ENCODE results near the gene GJA4.

GJA4 gene

DNA sequence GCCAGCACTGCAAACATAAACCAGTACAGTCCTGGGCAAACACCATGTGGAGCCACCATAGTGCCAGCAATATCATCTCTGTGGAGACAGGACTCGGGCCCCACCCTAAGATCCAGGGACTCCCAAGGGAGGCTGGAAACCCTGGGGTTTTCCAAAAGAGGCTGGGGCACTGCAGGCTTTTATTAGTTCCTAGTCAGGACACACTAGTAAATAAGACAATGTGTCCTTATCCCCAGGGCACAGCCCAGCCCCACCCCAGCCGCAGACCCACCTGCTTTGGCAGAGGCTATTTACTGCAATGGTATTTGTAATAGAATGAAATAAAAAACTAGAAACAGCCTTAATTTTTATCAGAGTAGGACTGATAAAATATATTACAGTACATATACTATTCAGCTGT is 12.3 kb upstream of the GJA4 start:
- Mint-ChIP-seq H3K36me3 (no peaks in the 10 kb centered on the region), H3K4me1 (peaks cover 3% of the 10 kb centered on the region), H3K4me3 (no peak overlapping the region), H3K27ac (no peak overlapping the region), H3K9me3 (no peaks in the 10 kb centered on the region), H3K27me3 (peaks cover 24% of the 10 kb centered on the region)

DNA sequence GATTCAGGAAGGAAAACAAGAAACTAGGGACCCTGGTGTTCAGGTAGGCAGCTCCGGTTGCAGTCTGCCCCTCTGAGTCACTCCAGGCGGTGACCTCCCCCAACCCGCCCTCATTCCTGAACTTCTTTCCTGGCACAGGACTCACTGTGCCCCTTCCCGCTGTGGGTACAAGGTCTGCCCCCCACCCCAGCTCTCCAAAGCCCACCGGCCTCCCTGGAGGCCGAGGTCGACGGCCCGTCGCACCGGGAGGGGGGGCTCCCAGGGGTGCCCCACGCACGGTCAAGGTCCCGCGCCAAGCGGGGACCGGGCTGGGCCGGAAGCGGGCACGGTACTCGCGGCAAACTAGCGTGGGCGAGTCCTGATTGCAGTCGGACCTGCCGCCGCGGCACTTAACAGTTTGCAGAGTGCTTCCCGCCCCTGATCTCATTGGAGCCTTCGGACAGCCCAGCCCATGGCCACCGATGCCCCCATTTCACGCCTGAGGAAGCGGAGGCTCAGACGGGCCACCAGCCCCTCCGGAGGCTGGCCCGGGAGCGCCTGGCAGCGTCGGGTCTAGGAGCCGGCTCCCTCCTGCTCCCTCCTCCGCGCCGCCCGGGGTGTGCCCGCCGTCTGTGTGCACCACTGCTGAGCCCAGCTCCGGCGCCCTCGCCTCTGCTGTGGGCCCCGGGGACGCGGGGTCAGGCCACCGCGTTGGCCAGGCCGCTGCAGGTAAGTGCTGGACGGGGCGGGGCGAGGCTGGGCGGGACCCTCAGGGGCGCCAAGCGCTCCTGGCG is 11.5 kb upstream of the GJA4 start, which contains the start of gene GJB3:
Gene GJB3 (plus strand): TSS at position 144 of the 773 bp plus-strand sequence. CDS start 3,549 bp downstream, outside the sequence.
- Mint-ChIP-seq H3K27ac (no peak within 1 kb of the TSS), H3K9me3 (no peaks in the 10 kb centered on the region), H3K36me3 (no peaks in the 10 kb centered on the region), H3K4me3 (peak within 1 kb of the TSS; percentile 8), H3K4me1 (peaks cover 3% of the 10 kb centered on the region), H3K27me3 (peaks cover 24% of the 10 kb centered on the region)

DNA sequence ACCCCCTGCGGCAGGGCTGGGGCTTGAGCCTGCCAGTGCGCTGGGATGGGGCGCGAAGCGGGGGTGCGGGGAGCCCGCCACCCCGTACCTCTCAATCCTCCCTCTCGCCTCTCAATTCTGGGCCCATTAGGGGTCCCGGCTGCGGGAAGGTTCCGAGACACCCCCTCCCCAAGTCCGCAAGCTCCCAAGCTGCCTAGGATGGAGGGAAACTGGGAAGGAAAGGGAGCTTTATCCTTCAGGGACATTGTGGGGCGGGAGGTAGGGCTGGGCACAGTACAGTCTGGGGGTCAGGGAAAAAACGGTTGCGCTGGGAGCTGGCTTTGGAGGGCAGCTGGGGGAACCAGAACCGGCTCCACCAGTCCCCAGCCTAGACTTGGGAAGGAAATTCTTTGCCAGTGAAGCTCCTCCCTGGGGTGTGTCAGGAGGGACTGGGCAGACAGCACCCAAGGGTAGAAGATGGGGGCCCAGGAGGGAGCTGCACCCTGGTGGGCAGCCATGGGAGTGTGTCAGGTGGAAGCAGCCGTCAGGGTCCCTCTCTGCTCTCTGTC is 10.9 kb upstream of the GJA4 start:
- Mint-ChIP-seq H3K36me3 (no peaks in the 10 kb centered on the region), H3K4me1 (peaks cover 3% of the 10 kb centered on the region), H3K9me3 (no peaks in the 10 kb centered on the region), H3K27me3 (peaks cover 25% of the 10 kb centered on the region), H3K27ac (no peak overlapping the region), H3K4me3 (peak overlapping the region; percentile 24)

DNA sequence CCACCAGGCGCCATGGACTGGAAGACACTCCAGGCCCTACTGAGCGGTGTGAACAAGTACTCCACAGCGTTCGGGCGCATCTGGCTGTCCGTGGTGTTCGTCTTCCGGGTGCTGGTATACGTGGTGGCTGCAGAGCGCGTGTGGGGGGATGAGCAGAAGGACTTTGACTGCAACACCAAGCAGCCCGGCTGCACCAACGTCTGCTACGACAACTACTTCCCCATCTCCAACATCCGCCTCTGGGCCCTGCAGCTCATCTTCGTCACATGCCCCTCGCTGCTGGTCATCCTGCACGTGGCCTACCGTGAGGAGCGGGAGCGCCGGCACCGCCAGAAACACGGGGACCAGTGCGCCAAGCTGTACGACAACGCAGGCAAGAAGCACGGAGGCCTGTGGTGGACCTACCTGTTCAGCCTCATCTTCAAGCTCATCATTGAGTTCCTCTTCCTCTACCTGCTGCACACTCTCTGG is 8.0 kb upstream of the GJA4 start:
- Mint-ChIP-seq H3K4me1 (peaks cover 3% of the 10 kb centered on the region), H3K27ac (no peak overlapping the region), H3K4me3 (no peak overlapping the region), H3K9me3 (no peaks in the 10 kb centered on the region), H3K36me3 (no peaks in the 10 kb centered on the region), H3K27me3 (peaks cover 16% of the 10 kb centered on the region)

- Mint-ChIP-seq H3K36me3 (no peaks in the 10 kb centered on the region), H3K27ac (no peak overlapping the region), H3K4me1 (peaks cover 3% of the 10 kb centered on the region), H3K27me3 (peaks cover 15% of the 10 kb centered on the region), H3K9me3 (no peaks in the 10 kb centered on the region), H3K4me3 (no peak overlapping the region)
These were observed 7.4 kb upstream of the GJA4 start for GRCh38 chr1:34785231-34785874.

DNA sequence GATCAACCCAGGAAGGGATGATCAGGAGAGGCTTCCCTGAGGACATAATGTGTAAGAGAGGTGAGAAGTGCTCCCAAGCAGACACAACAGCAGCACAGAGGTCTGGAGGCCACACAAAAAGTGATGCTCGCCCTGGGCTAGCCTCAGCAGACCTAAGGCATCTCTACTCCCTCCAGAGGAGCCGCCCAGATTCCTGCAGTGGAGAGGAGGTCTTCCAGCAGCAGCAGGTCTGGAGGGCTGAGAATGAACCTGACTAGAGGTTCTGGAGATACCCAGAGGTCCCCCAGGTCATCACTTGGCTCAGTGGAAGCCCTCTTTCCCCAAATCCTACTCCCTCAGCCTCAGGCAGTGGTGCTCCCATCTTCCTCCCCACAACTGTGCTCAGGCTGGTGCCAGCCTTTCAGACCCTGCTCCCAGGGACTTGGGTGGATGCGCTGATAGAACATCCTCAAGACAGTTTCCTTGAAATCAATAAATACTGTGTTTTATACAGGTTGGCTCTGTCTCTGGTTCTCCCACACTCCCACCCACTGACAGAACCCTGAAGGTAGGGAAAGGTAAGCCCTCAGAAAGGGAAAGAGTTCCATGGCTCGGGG is 6.8 kb upstream of the GJA4 start:
- no peak overlapping the region for H3K27ac Mint-ChIP-seq
- no peaks in the 10 kb centered on the region for H3K4me1 Mint-ChIP-seq
- H3K9me3 Mint-ChIP-seq: no peaks in the 10 kb centered on the region
- H3K36me3 Mint-ChIP-seq: no peaks in the 10 kb centered on the region
- H3K4me3 Mint-ChIP-seq: no peak overlapping the region
- peaks cover 13% of the 10 kb centered on the region for H3K27me3 Mint-ChIP-seq

DNA sequence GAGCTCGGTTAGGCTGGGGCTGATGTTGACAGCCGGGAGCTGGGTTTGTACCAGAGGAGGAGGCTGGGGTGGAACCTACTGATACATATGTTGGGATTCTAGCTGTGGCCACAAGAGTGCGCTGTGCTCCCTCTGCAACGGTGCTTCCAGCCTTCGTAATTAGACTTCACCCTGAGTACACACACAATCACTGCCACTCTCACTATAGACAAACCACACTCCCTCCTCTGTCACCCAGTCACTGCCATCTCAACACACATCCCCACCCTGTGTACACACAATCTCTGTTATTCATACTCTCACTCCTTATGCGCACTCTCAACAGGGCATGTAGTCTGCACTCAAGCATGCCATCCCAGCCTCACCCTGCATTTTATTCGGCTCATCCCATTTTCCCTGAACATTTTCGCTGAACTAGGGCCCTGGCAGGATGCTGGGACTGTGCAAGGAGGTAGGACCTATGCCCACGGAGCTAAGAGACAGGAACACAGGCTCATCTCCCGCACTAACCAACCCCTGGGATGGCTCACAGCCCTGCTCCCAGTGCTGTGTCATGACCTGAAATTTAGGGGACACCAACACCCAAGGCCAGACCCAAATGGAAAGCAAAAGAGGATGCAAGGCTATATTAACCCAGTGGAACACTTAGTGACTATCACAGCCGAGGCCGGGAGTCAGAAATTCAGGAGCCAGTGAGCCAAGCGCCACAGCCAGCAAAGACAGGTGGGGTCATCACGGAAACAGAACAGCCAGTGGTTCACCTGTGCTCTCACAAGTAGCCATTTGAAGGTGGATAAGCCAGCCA is 6.1 kb upstream of the GJA4 start:
- H3K27me3 Mint-ChIP-seq: peaks cover 14% of the 10 kb centered on the region
- H3K9me3 Mint-ChIP-seq: no peaks in the 10 kb centered on the region
- no peaks in the 10 kb centered on the region for H3K36me3 Mint-ChIP-seq
- H3K27ac Mint-ChIP-seq: no peak overlapping the region
- H3K4me1 Mint-ChIP-seq: no peaks in the 10 kb centered on the region
- H3K4me3 Mint-ChIP-seq: no peak overlapping the region

GRCh38 chr1:34787461-34788420 is 5.1 kb upstream of the GJA4 start:
- Mint-ChIP-seq H3K4me1 (peaks cover 4% of the 10 kb centered on the region), H3K27me3 (peaks cover 13% of the 10 kb centered on the region)

GRCh38 chr1:34790985-34791384 is 1.8 kb upstream of the GJA4 start:
- Mint-ChIP-seq H3K9me3 (no peaks in the 10 kb centered on the region), H3K27me3 (peaks cover 9% of the 10 kb centered on the region), H3K27ac (no peak overlapping the region), H3K4me3 (no peak overlapping the region), H3K4me1 (peaks cover 4% of the 10 kb centered on the region), H3K36me3 (no peaks in the 10 kb centered on the region)

More at GRCh38 chr1:34787461-34788420, 5.1 kb upstream of the GJA4 start:
- Mint-ChIP-seq H3K36me3 (no peaks in the 10 kb centered on the region), H3K4me3 (no peak overlapping the region), H3K27ac (no peak overlapping the region), H3K9me3 (no peaks in the 10 kb centered on the region)

DNA sequence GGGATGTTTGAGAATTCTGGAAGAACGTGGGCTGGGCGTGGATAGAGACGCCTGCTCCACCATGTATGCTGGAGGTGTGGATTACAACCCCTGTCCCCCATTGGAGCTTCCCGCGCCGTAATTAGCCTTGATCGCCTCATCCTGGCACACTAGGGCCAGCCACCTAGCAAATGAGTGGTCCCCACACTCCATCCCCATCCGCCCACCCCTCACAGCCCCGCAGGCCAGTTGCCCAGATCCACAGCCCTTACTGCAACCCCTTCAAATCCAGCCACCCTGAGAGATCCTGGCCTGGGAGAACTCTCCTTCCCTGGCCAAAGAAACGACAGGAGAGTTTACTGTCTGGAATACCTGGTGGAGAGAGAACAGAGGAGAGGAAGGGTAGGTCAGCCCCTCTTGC is 375 bp upstream of the GJA4 start:
- H3K9me3 Mint-ChIP-seq: no peaks in the 10 kb centered on the region
- H3K36me3 Mint-ChIP-seq: no peaks in the 10 kb centered on the region
- peaks cover 7% of the 10 kb centered on the region for H3K27me3 Mint-ChIP-seq
- H3K27ac Mint-ChIP-seq: peak overlapping the region; percentile 23
- H3K4me1 Mint-ChIP-seq: peaks cover 4% of the 10 kb centered on the region
- peak overlapping the region; percentile 64 for H3K4me3 Mint-ChIP-seq

DNA sequence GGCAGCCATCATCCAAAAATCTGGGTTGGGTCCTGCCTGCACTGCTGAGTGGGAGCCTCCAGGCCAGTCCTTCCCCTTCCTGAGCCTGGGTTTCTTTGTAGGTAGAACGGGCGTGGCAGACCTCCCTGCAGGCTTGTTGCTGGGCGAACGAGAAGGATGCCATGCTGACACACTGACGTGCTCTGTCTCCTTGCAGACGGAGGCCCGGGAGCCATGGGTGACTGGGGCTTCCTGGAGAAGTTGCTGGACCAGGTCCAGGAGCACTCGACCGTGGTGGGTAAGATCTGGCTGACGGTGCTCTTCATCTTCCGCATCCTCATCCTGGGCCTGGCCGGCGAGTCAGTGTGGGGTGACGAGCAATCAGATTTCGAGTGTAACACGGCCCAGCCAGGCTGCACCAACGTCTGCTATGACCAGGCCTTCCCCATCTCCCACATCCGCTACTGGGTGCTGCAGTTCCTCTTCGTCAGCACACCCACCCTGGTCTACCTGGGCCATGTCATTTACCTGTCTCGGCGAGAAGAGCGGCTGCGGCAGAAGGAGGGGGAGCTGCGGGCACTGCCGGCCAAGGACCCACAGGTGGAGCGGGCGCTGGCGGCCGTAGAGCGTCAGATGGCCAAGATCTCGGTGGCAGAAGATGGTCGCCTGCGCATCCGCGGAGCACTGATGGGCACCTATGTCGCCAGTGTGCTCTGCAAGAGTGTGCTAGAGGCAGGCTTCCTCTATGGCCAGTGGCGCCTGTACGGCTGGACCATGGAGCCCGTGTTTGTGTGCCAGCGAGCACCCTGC is 1.4 kb downstream of the GJA4 start:
- peaks cover 4% of the 10 kb centered on the region for H3K4me1 Mint-ChIP-seq
- H3K9me3 Mint-ChIP-seq: no peaks in the 10 kb centered on the region
- H3K27ac Mint-ChIP-seq: no peak overlapping the region
- no peaks in the 10 kb centered on the region for H3K36me3 Mint-ChIP-seq
- no peak overlapping the region for H3K4me3 Mint-ChIP-seq
- H3K27me3 Mint-ChIP-seq: peaks cover 7% of the 10 kb centered on the region

- no peaks in the 10 kb centered on the region for H3K9me3 Mint-ChIP-seq
- H3K36me3 Mint-ChIP-seq: no peaks in the 10 kb centered on the region
- H3K4me3 Mint-ChIP-seq: no peak overlapping the region
- peaks cover 4% of the 10 kb centered on the region for H3K4me1 Mint-ChIP-seq
- H3K27me3 Mint-ChIP-seq: peaks cover 4% of the 10 kb centered on the region
- H3K27ac Mint-ChIP-seq: no peak overlapping the region
These were observed 2.0 kb downstream of the GJA4 start for GRCh38 chr1:34794790-34795180.

- no peaks in the 10 kb centered on the region for H3K9me3 Mint-ChIP-seq
- no peak overlapping the region for H3K4me3 Mint-ChIP-seq
- H3K4me1 Mint-ChIP-seq: peaks cover 9% of the 10 kb centered on the region
- H3K27ac Mint-ChIP-seq: no peak overlapping the region
- peaks cover 4% of the 10 kb centered on the region for H3K27me3 Mint-ChIP-seq
- no peaks in the 10 kb centered on the region for H3K36me3 Mint-ChIP-seq
These were observed 3.1 kb downstream of the GJA4 start for GRCh38 chr1:34795916-34796315.

DNA sequence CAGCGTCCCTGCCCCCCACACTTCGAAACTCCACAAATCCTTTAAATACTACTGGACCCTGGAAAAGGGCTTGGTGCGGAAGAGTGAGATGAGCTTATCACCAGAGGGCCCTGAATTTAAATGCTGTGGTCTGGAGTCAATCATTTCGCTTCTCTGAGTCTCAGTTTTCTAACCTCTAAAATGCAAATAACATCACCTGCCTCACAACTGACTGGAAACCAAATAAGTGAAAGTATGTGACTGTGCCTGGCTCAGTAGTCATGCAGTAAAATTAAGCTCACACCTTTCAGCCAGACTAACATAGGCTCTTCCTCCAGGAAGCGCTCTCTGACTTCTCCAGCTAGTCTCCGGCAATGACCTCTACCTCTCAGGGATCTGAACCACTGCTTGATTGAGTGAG is 4.2 kb downstream of the GJA4 start:
- no peak overlapping the region for H3K4me3 Mint-ChIP-seq

More for the DNA sequence above, 4.2 kb downstream of the GJA4 start:
- H3K4me1 Mint-ChIP-seq: peaks cover 9% of the 10 kb centered on the region
- H3K27ac Mint-ChIP-seq: no peak overlapping the region
- no peaks in the 10 kb centered on the region for H3K36me3 Mint-ChIP-seq
- H3K27me3 Mint-ChIP-seq: no peaks in the 10 kb centered on the region
- H3K9me3 Mint-ChIP-seq: no peaks in the 10 kb centered on the region

Data from activated naive CD4-positive, alpha-beta T cell treated with anti-CD3 and anti-CD28 coated beads, Interleukin-2, amount 50 U/mL, for 24 hours (primary cell).